IMR-90 (cell line): Measurements from ENCODE around the gene ATP10B.

ENCODE experiments used
- POLR2A ChIP-seq: IDR thresholded peaks from 2 replicates; pipeline ENCODE4 v1.6.1; 2012; ENCODE audit warnings: mild to moderate bottlenecking, low read depth, low read length
- RCOR1 ChIP-seq: IDR thresholded peaks from 2 replicates; pipeline ENCODE4 v1.6.1; 2012; ENCODE audit warnings: mild to moderate bottlenecking, low read length, improper control_type of control experiment; ENCODE audit not compliant: insufficient replicate concordance
- RFX5 ChIP-seq: IDR thresholded peaks from 2 replicates; pipeline ENCODE4 v1.8.0; 2012; ENCODE audit warnings: low read depth, mild to moderate bottlenecking, low read length, moderate library complexity
- TF ChIP-seq, protein P1 (sequence below): conservative IDR thresholded peaks from 2 replicates; pipeline ENCODE4 v1.5.1; 2012; ENCODE audit warnings: mild to moderate bottlenecking, low read depth, low read length, improper control_type of control experiment

DNA sequence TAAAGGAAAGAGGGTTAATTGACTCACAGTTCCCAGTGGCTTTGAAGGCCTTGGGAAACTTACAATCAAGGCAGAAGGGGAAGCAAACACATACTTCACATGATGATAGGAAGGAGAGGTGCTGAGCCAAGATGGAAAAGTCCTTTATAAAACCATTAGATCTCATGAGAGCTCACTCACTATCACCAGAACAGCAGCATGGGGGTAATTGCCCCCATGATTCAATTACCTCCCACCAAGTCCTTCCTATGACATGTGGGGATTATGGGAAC lies 330.7 kb downstream of the ATP10B start:
- TF ChIP-seq POLR2A (no peak), RCOR1 (no peak), RFX5 (no peak)
- TF ChIP-seq, protein P1, sequence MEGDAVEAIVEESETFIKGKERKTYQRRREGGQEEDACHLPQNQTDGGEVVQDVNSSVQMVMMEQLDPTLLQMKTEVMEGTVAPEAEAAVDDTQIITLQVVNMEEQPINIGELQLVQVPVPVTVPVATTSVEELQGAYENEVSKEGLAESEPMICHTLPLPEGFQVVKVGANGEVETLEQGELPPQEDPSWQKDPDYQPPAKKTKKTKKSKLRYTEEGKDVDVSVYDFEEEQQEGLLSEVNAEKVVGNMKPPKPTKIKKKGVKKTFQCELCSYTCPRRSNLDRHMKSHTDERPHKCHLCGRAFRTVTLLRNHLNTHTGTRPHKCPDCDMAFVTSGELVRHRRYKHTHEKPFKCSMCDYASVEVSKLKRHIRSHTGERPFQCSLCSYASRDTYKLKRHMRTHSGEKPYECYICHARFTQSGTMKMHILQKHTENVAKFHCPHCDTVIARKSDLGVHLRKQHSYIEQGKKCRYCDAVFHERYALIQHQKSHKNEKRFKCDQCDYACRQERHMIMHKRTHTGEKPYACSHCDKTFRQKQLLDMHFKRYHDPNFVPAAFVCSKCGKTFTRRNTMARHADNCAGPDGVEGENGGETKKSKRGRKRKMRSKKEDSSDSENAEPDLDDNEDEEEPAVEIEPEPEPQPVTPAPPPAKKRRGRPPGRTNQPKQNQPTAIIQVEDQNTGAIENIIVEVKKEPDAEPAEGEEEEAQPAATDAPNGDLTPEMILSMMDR = no peak
